Endothelial cell of umbilical vein (primary cell): ENCODE data around the gene COL6A3. TPM values are rescaled to one million over a fixed set of nuclear protein-coding genes. Genes with fewer than 3 reads are reported as not detected.
"Not testable (repeated sequence)": the region's sequence is repeated elsewhere in the genome, so short reads cannot be mapped to it uniquely, and the experiment has no call there.

Source experiments
- BruUV-seq: library from RNA; stranded (reverse); fragments of 400-500 nt; replicated peaks from 2 replicates; lab custom pipeline; 2021; lab: Mats Ljungman, UMichigan
- CTCF ChIA-PET: fragments of 300-600, 350-600 bp; sonication (Branson Sonifier 250); formaldehyde crosslinking; loops from one replicate; lab custom pipeline; 2021; ENCODE audit warnings: antibody characterized with exemption, inconsistent platforms; lab: Charles Lee
- POLR2A ChIA-PET: fragments of 300-600, 350-600 bp; sonication (Branson Sonifier 250); formaldehyde crosslinking; loops from one replicate; lab custom pipeline; 2021; ENCODE audit warnings: antibody characterized with exemption, inconsistent platforms; lab: Charles Lee
- DNase-seq: peaks from one replicate; pipeline ENCODE4 v3.0.0-alpha.2; 2011; ENCODE audit warnings: low read depth, low spot score
- FAIRE-seq: peaks from 2 replicates; lab custom pipeline; 2011; peaks lifted over from hg19 to GRCh38; lab: Jason Lieb, UNC
- H2AFZ ChIP-seq: 2 replicates; pipeline ENCODE4 v1.6.0; 2012; ENCODE audit warnings: low read depth, low read length, control low read depth, inconsistent platforms
- H3K27ac ChIP-seq: 2 replicates; pipeline ENCODE4 v1.5.1; 2011; ENCODE audit warnings: low read depth, mild to moderate bottlenecking, control low read depth, low read length, moderate library complexity; ENCODE audit not compliant: insufficient read depth
- H3K27me3 ChIP-seq, 2 experiments: 2 replicates each; pipeline versions ENCODE4 v1.6.0 to v1.6.1; 2011; ENCODE audit warnings: low read length in 2 of 2, mixed read lengths in 1 of 2; ENCODE audit not compliant: control insufficient read depth in 2 of 2, insufficient read depth in 2 of 2
- H3K36me3 ChIP-seq, 2 experiments: 2 replicates in 1 of 2; 3 replicates in 1 of 2; pipeline ENCODE4 v1.5.1; 2011; ENCODE audit warnings: low read length in 2 of 2, mild to moderate bottlenecking in 1 of 2, moderate library complexity in 1 of 2; ENCODE audit not compliant: control insufficient read depth in 2 of 2, insufficient read depth in 2 of 2; ENCODE audit errors: extremely low read depth in 1 of 2
- H3K4me1 ChIP-seq: 3 replicates; pipeline ENCODE4 v1.5.1; 2011; ENCODE audit warnings: mild to moderate bottlenecking, low read length; ENCODE audit not compliant: control insufficient read depth, insufficient read depth; ENCODE audit errors: extremely low read depth
- H3K4me2 ChIP-seq: 2 replicates; pipeline ENCODE4 v1.6.1; 2011; ENCODE audit warnings: low read length, control low read depth, mixed read lengths; ENCODE audit not compliant: insufficient read depth
- H3K4me3 ChIP-seq, 3 experiments: fragments of 200-600 bp in 1 of 3; sonication (generic), shearing (Covaris generic) in 1 of 3; replicated peaks in 1 of 3; 2 replicates each; pipeline ENCODE4 v1.5.1; 2011 to 2016; ENCODE audit warnings: control low read depth in 3 of 3, low read length in 3 of 3, mild to moderate bottlenecking in 2 of 3, inconsistent platforms in 1 of 3, low read depth in 1 of 3, moderate library complexity in 1 of 3; ENCODE audit not compliant: insufficient read depth in 1 of 3
- H3K79me2 ChIP-seq: 2 replicates; pipeline ENCODE4 v1.6.0; 2012; ENCODE audit warnings: low read length, inconsistent platforms; ENCODE audit not compliant: control insufficient read depth, insufficient read depth
- H3K9ac ChIP-seq: replicated peaks from 2 replicates; pipeline ENCODE3; 2011; ENCODE audit warnings: low read length, control low read depth; ENCODE audit not compliant: insufficient read depth; ENCODE audit errors: extremely low read depth
- H3K9me1 ChIP-seq: replicated peaks from 3 replicates; pipeline ENCODE4 v1.6.0; 2011; ENCODE audit warnings: mild to moderate bottlenecking, low read length; ENCODE audit not compliant: control insufficient read depth, insufficient read depth; ENCODE audit errors: extremely low read depth
- H3K9me3 ChIP-seq: replicated peaks from 2 replicates; pipeline ENCODE4 v1.5.1; 2012; ENCODE audit warnings: low read length, inconsistent platforms; ENCODE audit not compliant: control insufficient read depth, insufficient read depth
- H4K20me1 ChIP-seq: replicated peaks from 2 replicates; pipeline ENCODE3; 2011; ENCODE audit warnings: mild to moderate bottlenecking, low read length; ENCODE audit not compliant: control insufficient read depth, insufficient read depth; ENCODE audit errors: extremely low read depth
- CTCF ChIP-seq, 2 donors: IDR thresholded peaks; 1 replicate in 1 of 2; 2 replicates in 1 of 2; pipeline ENCODE4 v1.5.1; 2011; ENCODE audit warnings: low read length in 2 of 2, mild to moderate bottlenecking in 2 of 2, moderate library complexity in 2 of 2, control low read depth in 1 of 2, inconsistent platforms in 1 of 2, low read depth in 1 of 2; ENCODE audit not compliant: insufficient read depth in 1 of 2; ENCODE audit errors: extremely low read depth in 1 of 2
- EZH2 ChIP-seq: IDR thresholded peaks from 2 replicates; pipeline ENCODE4 v1.6.1; 2012; ENCODE audit warnings: borderline replicate concordance, low read depth, mild to moderate bottlenecking, moderate library complexity, low read length, inconsistent platforms; ENCODE audit not compliant: severe bottlenecking
- FOS ChIP-seq: IDR thresholded peaks from 2 replicates; pipeline ENCODE4 v1.6.1; 2011; ENCODE audit warnings: mild to moderate bottlenecking, low read length, moderate library complexity, borderline replicate concordance; ENCODE audit not compliant: insufficient read depth
- GATA2 ChIP-seq: IDR thresholded peaks from 2 replicates; pipeline ENCODE4 v1.7.0; 2011; ENCODE audit warnings: low read depth, mild to moderate bottlenecking, moderate library complexity, mixed read lengths, low read length; ENCODE audit not compliant: insufficient read length, insufficient read depth
- JUN ChIP-seq: IDR thresholded peaks from 2 replicates; pipeline ENCODE4 v1.6.1; 2011; ENCODE audit warnings: borderline replicate concordance, low read depth; ENCODE audit not compliant: insufficient read length, insufficient read depth
- MYC ChIP-seq: IDR thresholded peaks from one replicate; pipeline ENCODE4 v1.6.1; 2011; ENCODE audit warnings: mild to moderate bottlenecking, low read depth, low read length
- POLR2A ChIP-seq: IDR thresholded peaks from 2 replicates; pipeline ENCODE4 v1.6.1; 2012; ENCODE audit warnings: low read depth, mild to moderate bottlenecking, control low read depth, low read length
- POLR2AphosphoS5 ChIP-seq: IDR thresholded peaks from 2 replicates; pipeline ENCODE4 v1.6.1; 2012; ENCODE audit warnings: low read depth, mild to moderate bottlenecking, control low read depth, low read length, moderate library complexity; ENCODE audit not compliant: insufficient read depth
- dilution Hi-C: fragments of 300-500 bp; cut with MboI; formaldehyde crosslinking; loops from one replicate; pipeline ENCODE4 v1.15.0; 2019; ENCODE audit warnings: low sequenced_read_pairs; ENCODE audit not compliant: extremely low pct_ligation_motif_present
- intact Hi-C: fragments of 100-400 bp; cut with micrococcal nuclease; formaldehyde crosslinking; loops from one replicate; pipeline ENCODE4 v1.10.0; 2022
- polyA plus RNA-seq, 4 experiments: library from polyadenylated mRNA; depleted of rRNA in 3 of 4; stranded (reverse) in 3 of 4; unstranded in 1 of 4; fragments of >200 nt; gene quantifications; 2 replicates each; pipeline versions ENCODE4 v1.2.1 to v1.2.3, GENCODE V29; 2011 to 2012; ENCODE audit warnings: missing spikeins in 1 of 4
- total RNA-seq: library from RNA; stranded (reverse); gene quantifications from 2 replicates; pipeline ENCODE4 v1.2.3, GENCODE V29; 2021
- TF ChIP-seq, protein P1 (sequence below): IDR thresholded peaks from 2 replicates; pipeline ENCODE4 v1.6.1; 2011; ENCODE audit not compliant: insufficient read depth, insufficient read length

Gene COL6A3
- total and polyA plus RNA-seq, 2 donors (not counting 3 experiments of a cell fraction or from before 2014, with no cell fraction given): 0.03 TPM; not detected in 1

DNA sequence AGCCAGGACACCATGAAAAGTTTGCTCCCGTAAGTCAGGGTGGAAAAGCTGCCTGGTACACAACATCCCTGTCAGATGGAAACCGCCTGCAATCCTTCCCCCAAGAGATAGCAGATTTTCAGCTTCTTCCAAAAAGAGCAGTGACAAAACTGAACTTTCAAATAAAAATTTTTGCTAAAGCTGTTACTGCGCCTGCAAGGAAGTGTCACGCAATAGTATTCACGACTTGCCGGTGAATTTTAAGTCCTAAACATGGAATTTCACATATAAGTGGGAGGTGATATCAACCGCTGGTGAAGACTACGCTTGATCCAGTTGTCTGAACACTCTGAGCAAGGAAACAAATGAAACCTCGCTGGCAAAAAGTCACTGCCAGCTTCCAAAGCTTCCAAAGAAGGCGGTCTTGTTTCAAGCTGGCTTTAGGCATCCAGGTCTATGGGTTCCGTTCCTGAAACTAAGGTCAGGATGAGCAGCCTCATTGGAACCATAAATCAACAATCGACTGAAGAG is 2.8 kb downstream of the COL6A3 start:
- DNase-seq (no peak), FAIRE-seq (no peak)
- Histone ChIP-seq H3K4me3 (no peak overlapping the region), H2AFZ (no peak overlapping the region), H3K27me3 (peaks cover 11 to 29% of the 10 kb centered on the region in 2 experiments), H3K9ac (no peak overlapping the region), H3K4me1 (no peaks in the 10 kb centered on the region), H3K9me3 (no peaks in the 10 kb centered on the region), H3K27ac (no peak overlapping the region), H3K9me1 (no peaks in the 10 kb centered on the region), H3K79me2 (no peaks in the 10 kb centered on the region), H4K20me1 (no peaks in the 10 kb centered on the region), H3K36me3 (no peaks in the 10 kb centered on the region), H3K4me2 (no peak overlapping the region)
- BruUV-seq: no TSS peak
- CTCF ChIA-PET: interaction anchor here (0.9 to 7.3 kb wide), 17 partner anchors 10 to 318 kb away, joined by 3 to 109 read pairs (median 5); no protein-coding TSS in a partner anchor
- POLR2A ChIA-PET: no interaction called here
- intact Hi-C loops: no loop called here
- TF ChIP-seq EZH2: no peak
- no peak for TF ChIP-seq POLR2A
- no peak for TF ChIP-seq POLR2AphosphoS5
- TF ChIP-seq GATA2: no peak
- TF ChIP-seq JUN: no peak
- TF ChIP-seq FOS: no peak
- TF ChIP-seq, protein P1, sequence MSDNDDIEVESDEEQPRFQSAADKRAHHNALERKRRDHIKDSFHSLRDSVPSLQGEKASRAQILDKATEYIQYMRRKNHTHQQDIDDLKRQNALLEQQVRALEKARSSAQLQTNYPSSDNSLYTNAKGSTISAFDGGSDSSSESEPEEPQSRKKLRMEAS: no peak
- no peak for TF ChIP-seq MYC
- no peak for TF ChIP-seq CTCF (IDR thresholded peaks at IDR 0.05; ENCODE audit: extremely low read depth in 1 of 2, insufficient read depth in 1 of 2, low read depth in 1 of 2, low read length in 2 of 2)
- dilution Hi-C loops: no loop called here

GRCh38 chr2:237409263-237409662 is 4.7 kb downstream of the COL6A3 start:
- POLR2A ChIA-PET, H3K9ac ChIP-seq, DNase-seq, H3K4me1 ChIP-seq, H3K9me3 ChIP-seq, BruUV-seq, H3K27ac ChIP-seq, H3K4me3 ChIP-seq, H2AFZ ChIP-seq, H3K79me2 ChIP-seq, intact Hi-C loops, H4K20me1 ChIP-seq, FAIRE-seq, dilution Hi-C loops, H3K9me1 ChIP-seq, H3K36me3 ChIP-seq, H3K4me2 ChIP-seq: not testable (repeated sequence)
- peaks cover 15 to 27% of the 10 kb centered on the region in 2 experiments for H3K27me3 ChIP-seq
- CTCF ChIA-PET: interaction anchor here (0.8 to 7.3 kb wide), 19 partner anchors 8 to 336 kb away, joined by 3 to 109 read pairs (median 5); partner anchors contain the start of gene PRLH
